KG1 (cell line): ENCODE data around the gene IFIH1.

Source experiments
- DNase-seq: peaks from one replicate; lab custom pipeline; 2025; lab: John Stamatoyannopoulos, UW

Gene IFIH1

GRCh38 chr2:162308747-162309503, 9.6 kb downstream of the IFIH1 start:
- no peak for DNase-seq

DNA sequence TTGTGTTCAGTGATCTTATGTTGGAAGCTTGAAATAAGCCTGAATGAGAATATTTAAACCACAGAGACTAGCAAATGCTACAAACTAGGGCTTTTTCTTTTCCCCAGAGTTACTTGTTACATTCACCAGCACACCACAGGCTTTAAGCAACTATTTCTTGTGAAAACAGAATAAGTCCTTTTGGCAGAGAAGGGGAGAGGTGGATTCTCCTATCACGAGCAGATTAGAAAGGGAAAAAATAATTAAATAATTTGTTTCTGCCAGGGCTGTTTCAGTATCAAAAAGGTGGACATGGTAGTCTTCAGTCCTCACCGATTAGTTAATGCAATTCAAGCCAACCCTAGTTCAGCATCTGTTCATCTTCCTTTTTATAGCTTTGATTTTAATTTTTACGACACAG, 12.6 kb downstream of the IFIH1 start:
- DNase-seq: no peak

- DNase-seq: no peak
Measured at GRCh38 chr2:162301877-162302276, 16.6 kb downstream of the IFIH1 start.

DNA sequence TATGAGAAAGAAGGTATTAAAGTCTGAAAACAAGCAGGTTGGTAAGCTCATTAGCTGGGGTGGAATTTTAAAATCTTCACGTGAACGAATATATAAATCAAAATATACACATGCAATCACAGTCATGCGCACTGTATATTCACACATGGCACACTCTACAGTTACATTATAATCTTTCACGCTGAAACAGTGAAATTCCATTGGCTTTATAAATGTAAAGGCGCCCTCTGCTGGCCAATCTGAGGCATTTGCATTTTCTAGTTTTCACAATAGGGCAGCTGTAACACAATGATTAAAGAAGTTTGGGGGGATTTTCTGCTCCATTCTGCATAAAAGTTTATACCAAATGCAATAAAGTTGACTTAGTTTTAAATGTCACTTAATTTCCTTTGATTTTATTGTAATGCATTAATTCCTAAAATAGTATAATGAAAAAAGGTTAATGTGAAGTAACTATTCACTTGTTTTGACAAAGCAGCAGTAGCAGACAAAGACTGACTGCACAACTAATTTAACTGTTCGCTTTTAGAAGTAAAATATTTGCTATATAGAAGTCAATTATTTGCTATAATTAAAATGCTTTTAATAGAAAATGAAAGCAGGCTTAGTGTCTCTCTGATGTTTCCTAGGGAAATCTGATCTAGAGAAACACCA, 17.2 kb downstream of the IFIH1 start:
- peak; percentile 19 for DNase-seq

- no peak for DNase-seq
Measured at GRCh38 chr2:162300266-162300665, 18.2 kb downstream of the IFIH1 start.

- DNase-seq: no peak
Measured at GRCh38 chr2:162298669-162299335, 19.7 kb downstream of the IFIH1 start.

DNA sequence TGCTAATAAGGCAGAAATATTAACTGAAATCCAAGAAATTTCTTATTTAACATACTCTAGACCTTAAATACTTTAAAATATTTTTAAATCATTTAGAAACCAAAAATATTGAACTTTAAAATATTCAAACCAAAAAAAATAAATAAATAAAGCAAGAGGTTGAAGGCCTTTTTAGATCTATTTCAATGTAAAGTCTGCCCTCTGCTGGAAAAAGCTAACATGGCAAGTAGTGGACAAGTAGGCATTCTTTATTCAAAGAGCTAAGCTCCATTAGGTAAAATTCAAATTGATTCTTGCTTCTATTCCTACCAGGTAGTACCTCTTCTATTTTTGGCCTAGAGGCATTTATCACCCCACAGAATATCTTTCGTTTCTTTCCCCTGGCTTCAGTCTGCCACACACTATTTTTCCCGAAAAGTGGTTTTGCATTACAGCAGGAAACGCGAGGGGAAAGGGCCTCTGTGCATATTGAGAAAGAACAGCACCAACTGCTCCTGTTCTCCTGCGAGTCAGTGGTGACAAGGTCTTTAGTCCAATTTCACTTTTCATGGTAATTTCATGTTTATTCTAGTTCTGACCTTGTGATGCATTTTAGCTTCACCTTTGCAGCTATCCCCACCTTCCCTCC, 20.4 kb downstream of the IFIH1 start:
- DNase-seq: peak; percentile 45

- no peak for DNase-seq
Measured at GRCh38 chr2:162295009-162295408, 23.5 kb downstream of the IFIH1 start.

GRCh38 chr2:162293122-162293786, 25.2 kb downstream of the IFIH1 start:
- DNase-seq: no peak

DNA sequence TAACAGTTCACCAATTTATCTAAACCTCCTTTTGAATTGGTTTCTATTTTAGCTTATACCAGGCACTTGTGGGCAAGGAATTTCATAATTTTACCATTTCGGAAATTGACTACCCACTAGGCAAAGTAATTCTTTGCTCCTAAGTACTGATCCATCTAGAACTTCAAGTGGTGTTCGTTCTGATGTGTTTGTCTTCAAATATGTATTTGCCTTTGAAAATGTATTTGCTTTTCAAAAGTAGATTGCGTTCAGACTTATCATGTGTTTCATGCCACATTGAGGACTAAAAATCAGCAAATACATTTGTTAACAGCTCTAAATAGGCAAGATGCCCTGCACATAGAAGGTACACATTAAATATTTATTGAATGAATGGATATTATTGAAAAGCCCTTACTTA, 26.7 kb downstream of the IFIH1 start:
- DNase-seq: no peak

DNA sequence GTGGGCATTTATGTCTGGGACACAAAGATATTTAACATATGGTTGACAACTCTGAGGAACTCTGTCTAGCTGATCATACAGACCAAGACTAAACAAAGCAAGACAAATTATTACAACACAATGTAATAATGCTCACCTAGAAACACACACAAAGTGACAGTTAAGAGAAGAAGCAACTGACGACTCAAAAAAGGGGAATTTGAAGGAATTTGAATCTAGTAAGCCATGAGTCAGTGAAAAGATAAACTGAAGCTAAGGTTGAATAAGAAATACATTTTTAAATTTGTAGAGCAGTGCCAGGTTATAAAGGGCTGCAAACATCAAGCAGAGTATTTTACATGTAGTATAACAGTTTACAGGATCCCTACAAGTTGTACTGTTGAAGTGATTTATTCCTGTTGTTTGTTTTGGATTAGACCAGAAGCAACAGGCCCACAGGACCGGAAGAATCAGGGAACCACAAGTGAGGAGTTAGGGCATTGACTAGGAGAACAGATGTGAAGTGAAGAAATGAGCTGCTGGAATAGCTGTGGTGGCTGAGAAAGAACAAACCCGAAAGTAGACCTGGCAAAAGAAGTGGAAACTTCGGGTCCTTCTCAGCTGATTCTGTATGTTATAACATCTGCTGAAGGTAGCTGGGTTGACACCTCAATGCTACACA, 35.6 kb downstream of the IFIH1 start:
- DNase-seq: no peak

DNA sequence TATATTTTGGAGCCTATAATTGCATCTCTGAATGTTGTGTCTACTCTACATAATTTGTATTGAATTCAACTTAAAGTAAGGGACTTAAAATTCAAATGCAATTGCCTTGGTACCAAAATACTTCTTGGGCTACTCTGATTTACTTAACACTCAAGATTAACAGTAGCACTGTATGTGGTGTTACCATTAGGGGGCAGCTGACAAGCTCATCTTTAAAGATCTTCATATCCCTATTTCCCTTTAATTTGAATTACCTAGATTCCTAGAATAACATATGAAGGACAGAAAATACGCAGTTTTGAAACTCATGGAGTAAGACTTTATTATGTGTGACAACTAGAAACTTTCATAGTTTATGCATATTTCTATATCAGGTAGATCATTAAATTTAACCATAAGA, 37.8 kb downstream of the IFIH1 start:
- no peak for DNase-seq

- DNase-seq: no peak
Measured at GRCh38 chr2:162277381-162277780, 41.1 kb downstream of the IFIH1 start.

DNA sequence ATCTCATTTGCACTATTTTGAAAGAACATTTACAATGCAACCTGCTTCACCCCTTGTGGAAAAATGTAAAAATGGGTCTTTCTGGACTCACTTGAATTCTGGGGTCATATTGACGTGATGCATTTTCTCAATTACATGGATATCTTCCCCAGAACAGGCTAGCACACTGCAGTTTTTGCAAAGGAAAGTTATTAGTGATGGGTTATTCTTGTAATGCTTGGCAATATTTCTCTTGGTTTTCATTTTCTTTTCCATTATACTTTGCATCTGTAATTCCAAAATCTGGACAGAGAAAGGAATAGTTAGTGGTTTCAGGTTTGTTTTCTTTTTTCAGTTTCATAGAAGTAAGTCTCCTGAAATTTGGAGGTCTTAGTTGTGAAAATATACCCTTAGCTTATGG, 50.5 kb downstream of the IFIH1 start:
- no peak for DNase-seq

- DNase-seq: no peak
Measured at GRCh38 chr2:162267496-162267895, 51.0 kb downstream of the IFIH1 start.

DNA sequence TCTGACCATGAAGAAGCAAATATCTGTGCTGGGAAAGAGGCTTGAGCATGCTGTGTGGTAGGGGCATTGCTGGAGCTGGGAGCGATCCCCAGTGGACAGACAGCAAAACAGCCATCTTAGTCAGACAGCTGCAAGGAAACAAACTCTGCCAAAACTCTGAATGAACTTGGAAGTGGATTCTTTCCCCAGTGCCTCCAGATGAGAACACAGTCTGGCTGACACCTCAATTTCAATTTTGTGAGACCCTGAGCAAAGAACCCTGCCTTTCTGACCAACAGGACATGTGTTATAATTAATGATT, 52.1 kb downstream of the IFIH1 start:
- DNase-seq: no peak

DNA sequence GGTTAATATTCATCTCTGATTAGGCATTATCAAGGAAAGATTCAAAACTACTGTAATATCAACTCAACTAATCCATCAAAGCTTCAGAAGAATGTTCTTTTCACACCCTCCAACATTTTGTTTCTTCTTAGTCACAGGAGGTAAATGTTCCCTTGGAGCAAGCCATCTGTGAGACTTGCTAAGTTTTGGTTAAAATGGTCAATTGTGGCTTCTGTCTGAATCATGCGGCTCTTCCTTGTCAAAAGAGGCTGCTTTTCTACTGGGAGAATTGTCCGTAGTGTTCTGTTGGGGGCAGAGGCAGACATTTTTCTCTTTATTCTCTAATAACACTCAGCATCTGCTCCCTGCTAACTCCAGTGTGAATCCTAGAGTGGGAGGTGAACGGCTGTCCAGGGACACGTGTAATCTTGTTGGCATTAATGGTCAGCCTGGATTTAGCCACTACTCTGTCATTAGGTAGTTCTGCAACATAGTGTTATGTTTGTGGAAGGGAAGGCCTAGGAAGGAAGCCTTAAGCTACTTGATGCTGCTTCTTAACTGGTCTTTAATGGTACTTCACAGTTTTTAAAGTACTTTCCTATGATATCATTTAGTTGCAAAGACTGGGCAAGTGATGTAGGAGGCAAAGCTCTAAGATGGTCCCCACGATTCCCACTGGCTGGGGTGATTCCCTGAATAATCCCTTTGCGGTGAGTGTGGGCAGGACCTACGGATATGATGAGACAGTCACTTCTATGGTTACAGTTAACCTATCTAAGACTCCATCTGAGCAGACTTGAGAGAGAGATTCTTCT, 52.6 kb downstream of the IFIH1 start:
- DNase-seq: no peak

DNA sequence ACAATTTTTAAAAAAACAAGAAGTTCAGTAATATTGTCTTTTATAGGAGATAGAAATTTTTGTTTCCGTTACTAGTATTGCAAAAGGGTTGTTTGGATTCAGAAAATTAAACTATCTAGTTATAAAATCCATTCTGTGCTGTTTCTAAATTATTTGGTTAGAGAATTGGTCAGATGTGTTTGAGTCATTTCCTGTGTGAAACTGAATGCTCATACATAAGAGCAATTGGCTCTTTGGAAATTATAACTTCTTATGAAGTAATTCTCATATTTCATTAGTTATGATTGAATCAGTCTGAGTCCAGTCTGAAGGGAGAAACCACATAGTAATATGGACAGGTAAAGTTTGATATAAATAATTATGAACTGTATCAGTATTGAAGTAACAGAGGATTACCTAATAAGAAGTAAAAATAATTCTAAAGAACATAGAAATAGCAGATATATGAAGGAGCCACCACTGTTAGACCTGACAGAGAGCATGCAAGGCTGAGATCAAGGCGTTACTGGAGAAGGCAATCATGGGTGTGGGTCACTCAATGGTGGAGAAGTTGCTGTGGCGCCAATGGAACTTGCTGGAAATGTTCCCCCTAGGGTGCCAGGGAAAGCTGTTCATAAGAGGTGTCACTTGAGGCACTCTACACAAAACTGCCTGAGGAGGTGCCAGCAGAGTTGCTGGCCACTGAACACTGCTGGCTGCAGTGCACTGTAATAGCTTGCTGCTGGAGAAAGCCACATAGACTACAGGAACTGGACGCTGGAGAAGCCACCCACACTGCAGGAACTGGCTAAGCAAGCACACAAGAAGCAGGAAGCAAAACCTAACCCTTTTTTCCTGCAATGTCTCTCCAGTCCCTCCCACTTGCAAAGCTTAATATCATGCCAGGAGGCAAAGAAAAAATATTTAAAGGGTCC, 57.2 kb downstream of the IFIH1 start:
- no peak for DNase-seq

GRCh38 chr2:162258686-162259085, 59.8 kb downstream of the IFIH1 start:
- no peak for DNase-seq

- DNase-seq: no peak
Measured at GRCh38 chr2:162258169-162258568, 60.3 kb downstream of the IFIH1 start.
